HG03139 (cell line): Measurements from ENCODE around the gene KDM3A.

Source experiments
- ATAC-seq: cut with Tn5 transposase; IDR thresholded peaks from one replicate; pipeline ENCODE4 v1.9.1; 2021; ENCODE audit not compliant: unreplicated experiment

Gene KDM3A

GRCh38 chr2:86434290-86434689 is 6.9 kb upstream of the KDM3A start:
- ATAC-seq: no peak

GRCh38 chr2:86435531-86435930 is 5.6 kb upstream of the KDM3A start:
- ATAC-seq: no peak

- ATAC-seq: no peak
Observed at GRCh38 chr2:86436328-86436727, 4.8 kb upstream of the KDM3A start.

GRCh38 chr2:86439879-86440630 is 1.1 kb upstream of the KDM3A start:
- no peak for ATAC-seq

GRCh38 chr2:86441392-86441881 is 266 bp downstream of the KDM3A start:
- no peak for ATAC-seq

- no peak for ATAC-seq
Observed at GRCh38 chr2:86441882-86442641, 891 bp downstream of the KDM3A start.

- peak; percentile 56 for ATAC-seq
Observed at GRCh38 chr2:86442642-86443005, 1.5 kb downstream of the KDM3A start.

- no peak for ATAC-seq
Observed at GRCh38 chr2:86443631-86444350, 2.6 kb downstream of the KDM3A start.

GRCh38 chr2:86445436-86445835 is 4.3 kb downstream of the KDM3A start:
- ATAC-seq: no peak

GRCh38 chr2:86446060-86446459 is 4.9 kb downstream of the KDM3A start:
- ATAC-seq: no peak

- no peak for ATAC-seq
Observed at GRCh38 chr2:86453836-86454235, 12.7 kb downstream of the KDM3A start.

GRCh38 chr2:86454238-86454637 is 13.1 kb downstream of the KDM3A start:
- no peak for ATAC-seq

GRCh38 chr2:86455181-86455580 is 14.0 kb downstream of the KDM3A start:
- ATAC-seq: no peak

- ATAC-seq: no peak
Observed at GRCh38 chr2:86461042-86461743, 20.0 kb downstream of the KDM3A start.

- ATAC-seq: no peak
Observed at GRCh38 chr2:86464652-86465051, 23.5 kb downstream of the KDM3A start.

- no peak for ATAC-seq
Observed at GRCh38 chr2:86466306-86466705, 25.1 kb downstream of the KDM3A start.

- no peak for ATAC-seq
Observed at GRCh38 chr2:86468162-86469033, 27.2 kb downstream of the KDM3A start.

- no peak for ATAC-seq
Observed at GRCh38 chr2:86470890-86471289, 29.7 kb downstream of the KDM3A start.

- no peak for ATAC-seq
Observed at GRCh38 chr2:86471637-86472036, 30.5 kb downstream of the KDM3A start.

- no peak for ATAC-seq
Observed at GRCh38 chr2:86476092-86476491, 34.9 kb downstream of the KDM3A start.
